Measurements from ENCODE around the gene PIEZO2. TPM values are rescaled to one million over a fixed set of nuclear protein-coding genes. Genes with fewer than 3 reads are reported as not detected.

PIEZO2 gene
- total and polyA plus RNA-seq, 2 of the 8 experiments (the other 6 are each of a cell fraction or from before 2014, with no cell fraction given), result 4.7 to 16.5 TPM

DNA sequence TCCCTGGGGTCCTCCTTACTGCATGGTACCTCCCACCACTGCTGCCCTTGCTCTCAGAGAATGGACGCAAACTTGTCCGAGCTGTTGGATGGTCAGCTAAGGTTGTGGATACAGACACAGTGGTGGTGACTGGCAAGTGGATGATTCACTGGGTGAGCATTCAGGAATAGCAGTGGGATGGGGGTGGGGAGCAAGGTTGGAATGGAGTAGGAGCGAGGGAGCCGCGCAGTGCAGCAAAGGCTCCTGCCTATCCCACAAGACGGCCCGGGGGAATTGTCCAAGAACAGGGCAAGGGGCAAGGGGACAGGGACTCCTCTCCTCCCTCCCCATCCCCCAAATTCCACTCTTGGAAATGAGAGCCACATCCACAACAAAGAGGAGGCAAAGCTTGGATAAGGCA lies 102.2 kb downstream of the PIEZO2 start (continued):
- no peak for TF ChIP-seq EP300 (IDR thresholded peaks at IDR 0.05; ENCODE audit: borderline replicate concordance in 1 of 2, low read depth in 2 of 2, low read length in 2 of 2)
- no peak for TF ChIP-seq SIN3A (conservative IDR thresholded peaks at IDR 0.05 in 1 of 2, IDR thresholded peaks at IDR 0.05 in 1 of 2; ENCODE audit: low read depth in 1 of 2, low read length in 2 of 2)
- TF ChIP-seq BACH1 (IDR thresholded peaks at IDR 0.05; ENCODE audit: low read length), result no peak
